ENCODE results near the gene ARMC7. TPM values are rescaled to one million over a fixed set of nuclear protein-coding genes. Genes with fewer than 3 reads are reported as not detected.

The ARMC7 gene
- 1 to 10 TPM; 6.5 to 8.2 TPM for total RNA-seq

GRCh38 chr17:75109407-75110233, at the start of gene ARMC7:
Gene ARMC7 (plus strand): TSS chr17:75109969. CDS start chr17:75110289, 320 bp downstream.
- peak within 1 kb of the TSS; percentile 85 for H3K27ac Mint-ChIP-seq
- ChIA-PET CTCF (interaction anchor here (0.5 to 9.1 kb wide), 8 partner anchors 22 to 302 kb away, joined by 3 to 247 read pairs (median 8); partner anchors contain the start of genes MIF4GD, MRPL58, NT5C and NUP85), POLR2A (interaction anchor here (0.6 to 1.8 kb wide), 7 partner anchors 10 to 151 kb away, joined by 3 to 6 read pairs (median 3); partner anchors contain the start of genes JPT1 and SUMO2)
- H3K36me3 Mint-ChIP-seq: peaks cover 9% of the 10 kb centered on the region
- no peaks in the 10 kb centered on the region for H3K9me3 Mint-ChIP-seq
- intact Hi-C loops (cut with micrococcal nuclease): loop anchor here (1.0 to 5.0 kb wide), 6 partner anchors 20 to 295 kb away; partner anchors contain the start of genes ATP5PD, GGA3, GRB2 and KCTD2
- peaks cover 29% of the 10 kb centered on the region for H3K4me1 Mint-ChIP-seq (ENCODE audit: low read depth)
- peak; percentile 96 for DNase-seq
- H3K27me3 Mint-ChIP-seq: no peaks in the 10 kb centered on the region
- H3K4me3 Mint-ChIP-seq: peak within 1 kb of the TSS; percentile 90

DNA sequence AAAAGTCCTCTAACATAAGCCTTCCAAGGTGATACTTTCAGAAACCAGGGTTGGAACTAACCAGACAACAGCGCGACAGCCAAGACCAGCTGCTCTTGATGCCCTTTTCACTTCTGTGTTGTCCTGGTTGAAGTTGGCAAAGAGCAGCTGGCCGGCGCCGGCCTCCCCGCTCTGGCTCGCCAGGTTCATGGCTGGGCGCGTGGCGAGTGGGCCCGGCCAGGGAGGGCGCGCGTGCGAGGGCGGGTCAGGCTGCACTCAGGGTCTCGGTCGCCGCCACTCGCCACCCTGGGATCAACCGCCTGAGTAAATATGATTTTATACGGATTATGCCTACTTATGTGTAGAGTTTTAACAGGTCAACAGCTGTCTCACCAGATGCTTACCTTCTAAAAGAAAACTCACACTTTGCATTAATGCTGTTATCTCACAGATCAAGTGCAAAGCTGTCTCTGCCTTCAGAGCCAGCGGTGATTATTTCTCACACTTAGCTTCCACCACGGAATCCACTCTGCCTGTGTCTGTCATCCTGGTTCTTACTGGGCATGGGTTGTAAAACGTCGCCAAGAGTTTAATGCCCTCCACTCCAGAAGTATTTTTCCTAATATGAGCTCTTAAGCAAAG, 49.2 kb upstream of the ARMC7 start:
- H3K36me3 Mint-ChIP-seq: peaks cover 41% of the 10 kb centered on the region
- H3K4me3 Mint-ChIP-seq: no peak overlapping the region
- no peak overlapping the region for H3K27ac Mint-ChIP-seq
- intact Hi-C loops (cut with micrococcal nuclease): no loop called here
- no peaks in the 10 kb centered on the region for H3K9me3 Mint-ChIP-seq
- no peak for DNase-seq
- ChIA-PET POLR2A (interaction anchor here (1.3 kb wide), 1 partner anchor 27 kb away, joined by 3 read pairs; no protein-coding TSS in a partner anchor), CTCF (interaction anchor here (0.6 to 2.5 kb wide), 13 partner anchors 9 to 245 kb away, joined by 3 to 8 read pairs (median 4); no protein-coding TSS in a partner anchor)
- H3K4me1 Mint-ChIP-seq (ENCODE audit: low read depth): peaks cover 15% of the 10 kb centered on the region
- no peaks in the 10 kb centered on the region for H3K27me3 Mint-ChIP-seq

DNA sequence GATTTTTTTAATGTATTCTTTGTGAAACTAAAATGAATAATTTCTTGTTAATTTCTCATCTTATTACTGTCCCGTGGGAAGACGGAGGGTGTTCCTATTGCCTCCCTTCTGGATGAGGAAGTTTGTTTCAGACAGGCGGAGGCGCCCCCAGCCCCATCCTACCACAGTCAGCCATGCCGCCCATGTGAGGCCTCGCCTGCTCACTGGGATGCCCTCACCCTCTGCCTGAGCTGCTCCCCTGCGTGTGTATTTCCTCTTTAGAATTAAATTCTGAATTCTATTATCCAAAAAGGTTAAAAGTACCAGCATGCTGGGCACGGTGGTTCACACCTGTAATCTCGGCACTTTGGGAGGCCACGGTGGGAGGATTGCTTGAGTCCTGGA, 48.7 kb upstream of the ARMC7 start:
- intact Hi-C loops (cut with micrococcal nuclease): no loop called here
- no peak for DNase-seq
- no peaks in the 10 kb centered on the region for H3K27me3 Mint-ChIP-seq
- no peak overlapping the region for H3K4me3 Mint-ChIP-seq
- no peaks in the 10 kb centered on the region for H3K9me3 Mint-ChIP-seq
- ChIA-PET POLR2A (interaction anchor here (0.6 to 1.3 kb wide), 2 partner anchors 26 to 60 kb away, joined by 3 read pairs; no protein-coding TSS in a partner anchor), CTCF (interaction anchor here (1.0 to 2.5 kb wide), 6 partner anchors 53 to 141 kb away, joined by 3 to 6 read pairs (median 4); no protein-coding TSS in a partner anchor)
- H3K4me1 Mint-ChIP-seq (ENCODE audit: low read depth): peaks cover 19% of the 10 kb centered on the region
- no peak overlapping the region for H3K27ac Mint-ChIP-seq
- H3K36me3 Mint-ChIP-seq: peaks cover 38% of the 10 kb centered on the region

GRCh38 chr17:75061618-75062017, 48.2 kb upstream of the ARMC7 start:
- intact Hi-C loops (cut with micrococcal nuclease): no loop called here
- H3K9me3 Mint-ChIP-seq: no peaks in the 10 kb centered on the region
- peaks cover 24% of the 10 kb centered on the region for H3K4me1 Mint-ChIP-seq (ENCODE audit: low read depth)
- CTCF ChIA-PET: interaction anchor here (1.0 kb wide), 1 partner anchor 100 kb away, joined by 4 read pairs; no protein-coding TSS in a partner anchor
- peaks cover 33% of the 10 kb centered on the region for H3K36me3 Mint-ChIP-seq
- no peak overlapping the region for H3K27ac Mint-ChIP-seq
- H3K27me3 Mint-ChIP-seq: no peaks in the 10 kb centered on the region
- H3K4me3 Mint-ChIP-seq: no peak overlapping the region
- POLR2A ChIA-PET: interaction anchor here (0.6 kb wide), 1 partner anchor 59 kb away, joined by 3 read pairs; no protein-coding TSS in a partner anchor
- no peak for DNase-seq

DNA sequence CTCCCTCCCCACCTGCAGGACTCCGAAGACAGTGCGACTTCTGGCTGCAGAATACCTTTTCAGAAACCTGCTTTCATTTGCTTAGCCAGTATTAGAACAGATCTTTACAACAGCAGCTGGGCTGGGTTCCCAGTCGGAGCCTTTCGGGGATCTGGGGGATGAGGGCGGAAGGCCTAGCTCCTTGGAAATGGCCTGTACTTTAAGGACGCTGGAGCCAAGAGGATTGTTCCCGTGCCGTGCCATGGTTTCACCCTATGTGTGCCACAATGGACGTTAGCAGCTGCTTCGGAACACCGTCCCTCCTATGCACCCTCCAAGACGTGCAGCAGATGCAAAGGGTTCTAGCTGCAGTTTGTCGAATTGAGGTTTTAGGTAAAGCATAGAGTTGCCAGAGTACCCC, 46.6 kb upstream of the ARMC7 start:
- H3K27me3 Mint-ChIP-seq: no peaks in the 10 kb centered on the region
- POLR2A ChIA-PET: no interaction called here
- intact Hi-C loops (cut with micrococcal nuclease): no loop called here
- H3K9me3 Mint-ChIP-seq: no peaks in the 10 kb centered on the region
- CTCF ChIA-PET: interaction anchor here (0.6 to 2.5 kb wide), 3 partner anchors 44 to 102 kb away, joined by 3 to 11 read pairs (median 3); no protein-coding TSS in a partner anchor
- H3K4me1 Mint-ChIP-seq (ENCODE audit: low read depth): peaks cover 32% of the 10 kb centered on the region
- no peak overlapping the region for H3K4me3 Mint-ChIP-seq
- DNase-seq: no peak
- peaks cover 33% of the 10 kb centered on the region for H3K36me3 Mint-ChIP-seq
- no peak overlapping the region for H3K27ac Mint-ChIP-seq

- H3K27ac Mint-ChIP-seq: no peak overlapping the region
- no peak for DNase-seq
- no peaks in the 10 kb centered on the region for H3K9me3 Mint-ChIP-seq
- intact Hi-C loops (cut with micrococcal nuclease): no loop called here
- peaks cover 32% of the 10 kb centered on the region for H3K4me1 Mint-ChIP-seq (ENCODE audit: low read depth)
- no peaks in the 10 kb centered on the region for H3K27me3 Mint-ChIP-seq
- ChIA-PET CTCF (interaction anchor here (0.5 to 2.5 kb wide), 2 partner anchors 50 to 129 kb away, joined by 3 to 11 read pairs; no protein-coding TSS in a partner anchor), POLR2A (no interaction called here)
- no peak overlapping the region for H3K4me3 Mint-ChIP-seq
- H3K36me3 Mint-ChIP-seq: peaks cover 33% of the 10 kb centered on the region
Observed at GRCh38 chr17:75063626-75064025, 46.1 kb upstream of the ARMC7 start.

- no peaks in the 10 kb centered on the region for H3K9me3 Mint-ChIP-seq
- H3K4me3 Mint-ChIP-seq: no peak overlapping the region
- H3K27ac Mint-ChIP-seq: no peak overlapping the region
- intact Hi-C loops (cut with micrococcal nuclease): no loop called here
- no peaks in the 10 kb centered on the region for H3K27me3 Mint-ChIP-seq
- ChIA-PET POLR2A (no interaction called here), CTCF (interaction anchor here (0.5 to 2.5 kb wide), 2 partner anchors 50 to 129 kb away, joined by 3 to 11 read pairs; no protein-coding TSS in a partner anchor)
- H3K36me3 Mint-ChIP-seq: peaks cover 33% of the 10 kb centered on the region
- DNase-seq: no peak
- peaks cover 35% of the 10 kb centered on the region for H3K4me1 Mint-ChIP-seq (ENCODE audit: low read depth)
Observed at GRCh38 chr17:75064040-75064439, 45.7 kb upstream of the ARMC7 start.

GRCh38 chr17:75064460-75064859, 45.3 kb upstream of the ARMC7 start:
- intact Hi-C loops (cut with micrococcal nuclease): no loop called here
- Mint-ChIP-seq H3K4me1 (ENCODE audit: low read depth) (peaks cover 35% of the 10 kb centered on the region), H3K9me3 (no peaks in the 10 kb centered on the region), H3K36me3 (peaks cover 31% of the 10 kb centered on the region), H3K27ac (peak overlapping the region; percentile 87), H3K4me3 (no peak overlapping the region), H3K27me3 (no peaks in the 10 kb centered on the region)
- ChIA-PET CTCF (interaction anchor here (0.5 to 2.5 kb wide), 2 partner anchors 50 to 128 kb away, joined by 3 to 11 read pairs; no protein-coding TSS in a partner anchor), POLR2A (no interaction called here)
- DNase-seq: no peak

GRCh38 chr17:75064867-75065561, 44.8 kb upstream of the ARMC7 start:
- ChIA-PET POLR2A (no interaction called here), CTCF (interaction anchor here (2.5 kb wide), 1 partner anchor 49 kb away, joined by 11 read pairs; no protein-coding TSS in a partner anchor)
- Mint-ChIP-seq H3K4me1 (ENCODE audit: low read depth) (peaks cover 37% of the 10 kb centered on the region), H3K4me3 (no peak overlapping the region), H3K27ac (peak overlapping the region; percentile 87), H3K9me3 (no peaks in the 10 kb centered on the region), H3K36me3 (peaks cover 27% of the 10 kb centered on the region), H3K27me3 (no peaks in the 10 kb centered on the region)
- DNase-seq: no peak
- intact Hi-C loops (cut with micrococcal nuclease): loop anchor here (5.0 kb wide), 1 partner anchor 87 kb away; the partner anchor contains the start of gene JPT1

GRCh38 chr17:75065562-75066151, 44.1 kb upstream of the ARMC7 start:
- DNase-seq: peak; percentile 54
- POLR2A ChIA-PET: interaction anchor here (0.6 kb wide), 1 partner anchor 30 kb away, joined by 4 read pairs; no protein-coding TSS in a partner anchor
- H3K27ac Mint-ChIP-seq: peak overlapping the region; percentile 87
- intact Hi-C loops (cut with micrococcal nuclease): loop anchor here (5.0 kb wide), 1 partner anchor 87 kb away; the partner anchor contains the start of gene JPT1
- peaks cover 27% of the 10 kb centered on the region for H3K36me3 Mint-ChIP-seq
- H3K27me3 Mint-ChIP-seq: no peaks in the 10 kb centered on the region
- no peak overlapping the region for H3K4me3 Mint-ChIP-seq
- peaks cover 37% of the 10 kb centered on the region for H3K4me1 Mint-ChIP-seq (ENCODE audit: low read depth)
- CTCF ChIA-PET: interaction anchor here (1.4 kb wide), 1 partner anchor 48 kb away, joined by 5 read pairs; no protein-coding TSS in a partner anchor
- H3K9me3 Mint-ChIP-seq: no peaks in the 10 kb centered on the region

DNA sequence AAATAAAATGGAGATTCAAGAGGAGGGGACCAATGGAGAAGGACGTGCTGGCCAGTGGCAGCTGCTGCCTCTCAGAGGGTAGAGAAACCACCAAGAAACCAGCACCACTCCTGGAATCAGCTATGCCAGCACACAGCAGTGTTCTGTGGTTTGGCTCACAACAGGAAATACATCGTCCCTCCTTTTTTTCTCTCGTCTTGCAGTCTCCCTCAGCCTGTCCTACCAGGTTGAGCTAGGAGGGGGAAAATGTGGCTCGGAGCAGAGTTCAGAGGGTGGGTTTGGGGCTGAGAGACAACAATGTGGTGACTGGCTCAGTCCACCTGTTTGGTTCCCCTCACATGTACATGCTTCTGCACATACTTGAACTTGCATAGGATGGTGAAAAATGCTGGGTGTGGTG, 41.9 kb upstream of the ARMC7 start:
- intact Hi-C loops (cut with micrococcal nuclease): loop anchor here (5.0 kb wide), 1 partner anchor 84 kb away; the partner anchor contains the start of gene JPT1
- Mint-ChIP-seq H3K4me3 (no peak overlapping the region), H3K27me3 (no peaks in the 10 kb centered on the region), H3K27ac (peak overlapping the region; percentile 73), H3K9me3 (no peaks in the 10 kb centered on the region), H3K4me1 (ENCODE audit: low read depth) (peaks cover 37% of the 10 kb centered on the region), H3K36me3 (peaks cover 16% of the 10 kb centered on the region)
- ChIA-PET CTCF (interaction anchor here (0.6 to 2.2 kb wide), 4 partner anchors 11 to 106 kb away, joined by 3 to 11 read pairs (median 8); no protein-coding TSS in a partner anchor), POLR2A (interaction anchor here (1.1 kb wide), 1 partner anchor 63 kb away, joined by 3 read pairs; the partner anchor contains the start of gene NT5C)
- peak; percentile 62 for DNase-seq

Data from activated CD4-positive, alpha-beta memory T cell treated with anti-CD3 and anti-CD28 coated beads for 36 hours (primary cell).